Fibroblast of gingiva (primary cell): ENCODE results near the gene MRTO4.
A peak's percentile ranks its signal among the peaks of the same experiment; 100 is the strongest.
"Not testable (repeated sequence)": the region's sequence is repeated elsewhere in the genome, so short reads cannot be mapped to it uniquely, and the experiment has no call there.

Experiments used
- DNase-seq: peaks from one replicate; pipeline ENCODE4 v3.0.0-alpha.2; 2011; ENCODE audit warnings: low read depth

The MRTO4 gene

GRCh38 chr1:19270343-19270730 is 18.7 kb downstream of the MRTO4 start:
- DNase-seq = not testable (repeated sequence)

- DNase-seq = no peak
Measured at GRCh38 chr1:19272064-19272463, 20.5 kb downstream of the MRTO4 start.

GRCh38 chr1:19273106-19273843 is 21.7 kb downstream of the MRTO4 start:
- no peak for DNase-seq

GRCh38 chr1:19273844-19274531 is 22.4 kb downstream of the MRTO4 start:
- DNase-seq = not testable (repeated sequence)

- DNase-seq = no peak
Measured at GRCh38 chr1:19274636-19275035, 23.0 kb downstream of the MRTO4 start.

GRCh38 chr1:19283891-19284290 is 32.3 kb downstream of the MRTO4 start:
- no peak for DNase-seq

GRCh38 chr1:19284881-19285280 is 33.3 kb downstream of the MRTO4 start:
- DNase-seq = no peak

GRCh38 chr1:19285366-19285765 is 33.8 kb downstream of the MRTO4 start:
- DNase-seq = not testable (repeated sequence)

- DNase-seq = not testable (repeated sequence)
Measured at GRCh38 chr1:19285807-19286206, 34.2 kb downstream of the MRTO4 start.

GRCh38 chr1:19287436-19288185 is 36.0 kb downstream of the MRTO4 start:
- no peak for DNase-seq

GRCh38 chr1:19288324-19289241 is 37.0 kb downstream of the MRTO4 start, which contains the start of gene AKR7A3:
Gene AKR7A3 (minus strand): TSS chr1:19288770. CDS start chr1:19288709, 61 bp downstream.
- not testable (repeated sequence) for DNase-seq

- DNase-seq = no peak
Measured at GRCh38 chr1:19289244-19289643, 37.6 kb downstream of the MRTO4 start.

- DNase-seq = no peak
Measured at GRCh38 chr1:19294638-19295037, 43.0 kb downstream of the MRTO4 start.

GRCh38 chr1:19300211-19300610 is 48.6 kb downstream of the MRTO4 start:
- no peak for DNase-seq

GRCh38 chr1:19304081-19304480 is 52.5 kb downstream of the MRTO4 start:
- not testable (repeated sequence) for DNase-seq

- no peak for DNase-seq
Measured at GRCh38 chr1:19305880-19306279, 54.3 kb downstream of the MRTO4 start.

GRCh38 chr1:19306941-19307340 is 55.3 kb downstream of the MRTO4 start:
- no peak for DNase-seq

- DNase-seq = no peak
Measured at GRCh38 chr1:19307794-19308508, 56.3 kb downstream of the MRTO4 start.

GRCh38 chr1:19308509-19308907 is 56.9 kb downstream of the MRTO4 start:
- DNase-seq = no peak

- DNase-seq = peak; percentile 76
Measured at GRCh38 chr1:19309123-19309813, 57.7 kb downstream of the MRTO4 start.
